Keratinocyte (primary cell): ENCODE results near the gene MACF1. TPM values are rescaled to one million over a fixed set of nuclear protein-coding genes. Genes with fewer than 3 reads are reported as not detected.

Source experiments
- DNase-seq: peaks from one replicate; pipeline ENCODE4 v3.0.0-alpha.2; 2011; ENCODE audit warnings: low read depth, missing footprints, low spot score
- FAIRE-seq: peaks from 2 replicates; lab custom pipeline; 2011; peaks lifted over from hg19 to GRCh38; lab: Jason Lieb, UNC
- H2AFZ ChIP-seq: 2 replicates; pipeline ENCODE4 v1.6.0; 2012; ENCODE audit warnings: low read length, control low read depth, inconsistent platforms; ENCODE audit not compliant: control insufficient read depth
- H3K27ac ChIP-seq: 2 replicates; pipeline ENCODE4 v1.5.1; 2011; ENCODE audit warnings: low read length; ENCODE audit not compliant: control insufficient read depth, insufficient read depth
- H3K27me3 ChIP-seq: 3 replicates; pipeline ENCODE4 v1.6.0; 2011; ENCODE audit warnings: low read length; ENCODE audit not compliant: control insufficient read depth, insufficient read depth; ENCODE audit errors: extremely low read depth
- H3K36me3 ChIP-seq, 2 experiments: 2 replicates in 1 of 2; 3 replicates in 1 of 2; pipeline ENCODE4 v1.5.1; 2011; ENCODE audit warnings: low read length in 2 of 2, mild to moderate bottlenecking in 1 of 2; ENCODE audit not compliant: control insufficient read depth in 2 of 2, insufficient read depth in 2 of 2; ENCODE audit errors: extremely low read depth in 1 of 2
- H3K4me1 ChIP-seq: 3 replicates; pipeline ENCODE4 v1.5.1; 2011; ENCODE audit warnings: low read length; ENCODE audit not compliant: control insufficient read depth, insufficient read depth; ENCODE audit errors: extremely low read depth
- H3K4me2 ChIP-seq: 3 replicates; pipeline ENCODE4 v1.6.0; 2011; ENCODE audit warnings: low read depth, low read length; ENCODE audit not compliant: control insufficient read depth, insufficient read depth; ENCODE audit errors: extremely low read depth
- H3K4me3 ChIP-seq, 3 experiments: fragments of 200-600 bp in 1 of 3; sonication (generic) in 1 of 3; 2 replicates in 2 of 3; 3 replicates in 1 of 3; pipeline ENCODE4 v1.5.1; 2011 to 2016; ENCODE audit warnings: low read length in 3 of 3, mild to moderate bottlenecking in 3 of 3, control low read depth in 2 of 3, inconsistent platforms in 1 of 3, low read depth in 1 of 3, mixed read lengths in 1 of 3, mixed run types in 1 of 3, moderate library complexity in 1 of 3; ENCODE audit not compliant: control insufficient read depth in 2 of 3, insufficient read depth in 2 of 3; ENCODE audit errors: extremely low read depth in 1 of 3
- H3K79me2 ChIP-seq: 2 replicates; pipeline ENCODE4 v1.6.0; 2012; ENCODE audit warnings: low read length; ENCODE audit not compliant: control insufficient read depth, insufficient read depth
- H3K9ac ChIP-seq: 3 replicates; pipeline ENCODE4 v1.6.0; 2011; ENCODE audit warnings: low read length; ENCODE audit not compliant: control insufficient read depth, insufficient read depth; ENCODE audit errors: extremely low read depth
- H3K9me1 ChIP-seq: 3 replicates; pipeline ENCODE4 v1.6.0; 2011; ENCODE audit warnings: low read length; ENCODE audit not compliant: control insufficient read depth, insufficient read depth; ENCODE audit errors: extremely low read depth
- H3K9me3 ChIP-seq: 2 replicates; pipeline ENCODE4 v1.5.1; 2012; ENCODE audit warnings: low read depth, low read length; ENCODE audit not compliant: control insufficient read depth
- H4K20me1 ChIP-seq: 3 replicates; pipeline ENCODE4 v1.6.0; 2011; ENCODE audit warnings: low read length; ENCODE audit not compliant: control insufficient read depth, insufficient read depth; ENCODE audit errors: extremely low read depth
- CTCF ChIP-seq, 3 experiments: IDR thresholded peaks in 1 of 3; conservative IDR thresholded peaks in 1 of 3; optimal IDR thresholded peaks in 1 of 3; 2 replicates in 2 of 3; 3 replicates in 1 of 3; pipeline versions ENCODE3 to v1.5.1; 2011; ENCODE audit warnings: low read length in 3 of 3, mild to moderate bottlenecking in 3 of 3, moderate library complexity in 2 of 3, control low read depth in 1 of 3, inconsistent platforms in 1 of 3; ENCODE audit not compliant: insufficient read depth in 2 of 3; ENCODE audit errors: extremely low read depth in 1 of 3
- EZH2 ChIP-seq: IDR thresholded peaks from one replicate; pipeline ENCODE4 v1.6.1; 2012; ENCODE audit warnings: inconsistent platforms, mild to moderate bottlenecking, low read length, moderate library complexity
- dilution Hi-C: fragments of 300-500 bp; cut with MboI; formaldehyde crosslinking; loops from one replicate; pipeline ENCODE4 v1.7.0; 2020; ENCODE audit warnings: low sequenced_read_pairs; ENCODE audit not compliant: extremely low pct_ligation_motif_present
- polyA plus RNA-seq, 5 experiments: library from polyadenylated mRNA; depleted of rRNA in 3 of 5; stranded (reverse) in 3 of 5; stranded (forward) in 1 of 5; unstranded in 1 of 5; fragments of >200 nt; gene quantifications; 1 replicate in 1 of 5; 2 replicates in 3 of 5; 3 replicates in 1 of 5; pipeline versions ENCODE4 v1.2.1 to v1.2.3, GENCODE V29; 2011 to 2012; ENCODE audit warnings: missing spikeins in 2 of 5, low read depth in 1 of 5, low replicate concordance in 1 of 5

The MACF1 gene
- polyA plus RNA-seq, 1 donor (not counting 4 experiments of a cell fraction or from before 2014, with no cell fraction given), result 111 TPM

DNA sequence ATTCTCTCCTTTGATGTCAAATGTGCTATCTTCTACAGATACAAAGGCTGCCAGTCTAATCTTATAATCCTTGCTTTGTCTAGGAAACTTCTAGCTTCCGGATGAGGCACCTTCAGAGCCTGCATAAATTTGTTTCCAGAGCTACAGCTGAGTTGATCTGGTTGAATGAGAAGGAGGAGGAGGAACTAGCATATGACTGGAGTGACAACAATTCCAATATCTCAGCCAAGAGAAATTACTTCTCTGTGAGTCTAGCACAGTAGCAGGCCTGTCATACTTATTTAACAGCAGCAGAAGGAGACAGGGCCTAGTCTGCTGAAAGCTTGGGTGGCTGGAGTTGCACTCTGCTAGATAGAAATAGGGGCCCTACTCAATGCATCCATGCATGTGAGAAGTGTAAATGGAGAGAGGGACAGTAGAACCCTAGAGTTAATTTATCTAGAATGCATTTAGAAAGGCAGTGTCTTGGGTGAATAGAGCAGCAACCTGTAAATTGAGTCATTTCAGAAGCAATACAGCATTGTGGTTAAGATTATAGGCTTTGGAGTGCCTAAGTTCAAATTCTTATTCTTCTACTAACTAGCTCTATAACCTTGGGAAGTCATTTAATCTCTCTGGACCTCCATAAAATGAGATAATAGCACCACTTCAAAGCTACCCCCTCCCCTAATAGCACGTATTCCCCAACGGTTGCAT lies 89.0 kb downstream of the MACF1 start:
- no peak for DNase-seq
- no peak overlapping the region for H3K4me3 ChIP-seq
- H3K4me1 ChIP-seq, result peaks cover 10% of the 10 kb centered on the region
- H3K4me2 ChIP-seq, result no peak overlapping the region
- no peaks in the 10 kb centered on the region for H4K20me1 ChIP-seq
- no peaks in the 10 kb centered on the region for H3K27me3 ChIP-seq
- H3K27ac ChIP-seq, result no peak overlapping the region
- H2AFZ ChIP-seq, result no peak overlapping the region
- TF ChIP-seq EZH2, result no peak
- no peaks in the 10 kb centered on the region for H3K9me3 ChIP-seq
- FAIRE-seq, result peak; percentile 52
- H3K79me2 ChIP-seq, result peaks cover 3% of the 10 kb centered on the region
- peaks cover 23 to 42% of the 10 kb centered on the region in 2 experiments for H3K36me3 ChIP-seq
- no peak overlapping the region for H3K9ac ChIP-seq
- dilution Hi-C loops, result no loop called here
- no peaks in the 10 kb centered on the region for H3K9me1 ChIP-seq

- H3K4me1 ChIP-seq, result peaks cover 10% of the 10 kb centered on the region
- H3K79me2 ChIP-seq, result peaks cover 3% of the 10 kb centered on the region
- no peaks in the 10 kb centered on the region for H3K27me3 ChIP-seq
- no peaks in the 10 kb centered on the region for H3K9me1 ChIP-seq
- no peak overlapping the region for H3K27ac ChIP-seq
- H3K36me3 ChIP-seq, result peaks cover 29 to 47% of the 10 kb centered on the region in 2 experiments
- no peak overlapping the region for H3K9ac ChIP-seq
- no peak overlapping the region for H3K4me3 ChIP-seq
- H3K4me2 ChIP-seq, result no peak overlapping the region
- TF ChIP-seq CTCF (optimal IDR thresholded peaks at IDR 0.05 in 1 of 3, IDR thresholded peaks at IDR 0.05 in 1 of 3, conservative IDR thresholded peaks at IDR 0.05 in 1 of 3; ENCODE audit: extremely low read depth in 1 of 3, insufficient read depth in 2 of 3, low read length in 3 of 3) (no peak), EZH2 (no peak)
- DNase-seq (no peak), FAIRE-seq (no peak)
- no peaks in the 10 kb centered on the region for H3K9me3 ChIP-seq
- H4K20me1 ChIP-seq, result no peaks in the 10 kb centered on the region
- no peak overlapping the region for H2AFZ ChIP-seq
- dilution Hi-C loops, result no loop called here
These were observed 90.0 kb downstream of the MACF1 start for GRCh38 chr1:39294531-39294930.
